ENCODE results near the gene MGAT5B. TPM values are rescaled to one million over a fixed set of nuclear protein-coding genes. Genes with fewer than 3 reads are reported as not detected.

Gene MGAT5B
- total RNA-seq, 1 experiment from 2014 or later: 14.3 TPM

DNA sequence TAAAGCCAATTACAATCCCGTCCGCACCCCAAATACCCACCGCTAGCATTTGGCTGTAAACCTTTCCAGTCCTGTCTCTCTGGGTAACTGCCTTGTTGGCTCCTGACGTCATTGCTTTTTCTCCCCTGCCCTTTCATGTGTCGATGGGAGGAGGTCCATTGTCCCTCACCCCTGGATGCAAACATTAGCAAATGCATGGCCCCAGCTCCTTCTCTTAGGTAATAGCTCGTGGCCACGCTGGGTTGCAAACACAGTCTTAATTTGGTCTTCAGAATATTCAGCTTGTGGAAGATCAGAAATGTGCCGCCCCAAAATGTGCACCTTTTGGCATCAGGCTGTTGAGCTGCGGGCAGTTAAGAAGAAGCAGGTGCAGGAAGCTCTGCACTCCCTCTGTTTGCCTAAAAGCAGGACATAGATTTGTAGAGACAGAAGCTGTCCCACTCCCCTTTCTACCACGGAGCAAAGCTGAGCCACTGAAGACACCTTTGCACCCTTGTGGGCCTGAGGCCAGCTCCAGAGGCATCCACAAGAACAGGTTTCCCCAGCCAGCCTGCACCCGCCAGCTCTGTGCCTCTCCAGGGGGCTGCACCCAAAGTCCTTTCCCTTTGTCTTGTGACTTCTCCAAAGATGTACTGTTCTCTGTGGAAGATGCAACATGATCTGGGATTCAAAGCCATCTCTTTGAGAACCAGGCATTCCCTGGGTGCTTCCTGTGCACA, 127.3 kb downstream of the MGAT5B start:
- Histone ChIP-seq H4K20me1 (ENCODE audit: insufficient read depth) (no peaks in the 10 kb centered on the region), H3K36me3 (ENCODE audit: low read depth) (no peaks in the 10 kb centered on the region), H3K4me2 (no peak overlapping the region), H3K4me1 (replicated peaks; ENCODE audit: insufficient read depth) (no peaks in the 10 kb centered on the region), H3K27me3 (ENCODE audit: insufficient read depth, low read depth) (no peaks in the 10 kb centered on the region), H3K27ac (no peak overlapping the region), H3K4me3 (no peak overlapping the region), H3K79me2 (ENCODE audit: low read depth) (no peaks in the 10 kb centered on the region), H3K9me3 (ENCODE audit: insufficient read depth, low read depth) (no peaks in the 10 kb centered on the region), H2AFZ (no peak overlapping the region), H3K9me2 (ENCODE audit: insufficient read depth) (no peaks in the 10 kb centered on the region), H3F3A (ENCODE audit: insufficient read depth, low read depth) (no peaks in the 10 kb centered on the region)
- POLR2A ChIA-PET (ENCODE audit: unreplicated experiment): no interaction called here
- no peak for TF ChIP-seq EZH2 (IDR thresholded peaks at IDR 0.05; ENCODE audit: low read depth)
- TF ChIP-seq, protein P1, sequence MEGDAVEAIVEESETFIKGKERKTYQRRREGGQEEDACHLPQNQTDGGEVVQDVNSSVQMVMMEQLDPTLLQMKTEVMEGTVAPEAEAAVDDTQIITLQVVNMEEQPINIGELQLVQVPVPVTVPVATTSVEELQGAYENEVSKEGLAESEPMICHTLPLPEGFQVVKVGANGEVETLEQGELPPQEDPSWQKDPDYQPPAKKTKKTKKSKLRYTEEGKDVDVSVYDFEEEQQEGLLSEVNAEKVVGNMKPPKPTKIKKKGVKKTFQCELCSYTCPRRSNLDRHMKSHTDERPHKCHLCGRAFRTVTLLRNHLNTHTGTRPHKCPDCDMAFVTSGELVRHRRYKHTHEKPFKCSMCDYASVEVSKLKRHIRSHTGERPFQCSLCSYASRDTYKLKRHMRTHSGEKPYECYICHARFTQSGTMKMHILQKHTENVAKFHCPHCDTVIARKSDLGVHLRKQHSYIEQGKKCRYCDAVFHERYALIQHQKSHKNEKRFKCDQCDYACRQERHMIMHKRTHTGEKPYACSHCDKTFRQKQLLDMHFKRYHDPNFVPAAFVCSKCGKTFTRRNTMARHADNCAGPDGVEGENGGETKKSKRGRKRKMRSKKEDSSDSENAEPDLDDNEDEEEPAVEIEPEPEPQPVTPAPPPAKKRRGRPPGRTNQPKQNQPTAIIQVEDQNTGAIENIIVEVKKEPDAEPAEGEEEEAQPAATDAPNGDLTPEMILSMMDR (conservative IDR thresholded peaks at IDR 0.05): no peak
- no peak for DNase-seq
- intact Hi-C loops (cut with micrococcal nuclease; ENCODE audit: unreplicated experiment): no loop called here
- no TSS peak for BruUV-seq (replicated peaks)
- CTCF ChIA-PET: no interaction called here

DNA sequence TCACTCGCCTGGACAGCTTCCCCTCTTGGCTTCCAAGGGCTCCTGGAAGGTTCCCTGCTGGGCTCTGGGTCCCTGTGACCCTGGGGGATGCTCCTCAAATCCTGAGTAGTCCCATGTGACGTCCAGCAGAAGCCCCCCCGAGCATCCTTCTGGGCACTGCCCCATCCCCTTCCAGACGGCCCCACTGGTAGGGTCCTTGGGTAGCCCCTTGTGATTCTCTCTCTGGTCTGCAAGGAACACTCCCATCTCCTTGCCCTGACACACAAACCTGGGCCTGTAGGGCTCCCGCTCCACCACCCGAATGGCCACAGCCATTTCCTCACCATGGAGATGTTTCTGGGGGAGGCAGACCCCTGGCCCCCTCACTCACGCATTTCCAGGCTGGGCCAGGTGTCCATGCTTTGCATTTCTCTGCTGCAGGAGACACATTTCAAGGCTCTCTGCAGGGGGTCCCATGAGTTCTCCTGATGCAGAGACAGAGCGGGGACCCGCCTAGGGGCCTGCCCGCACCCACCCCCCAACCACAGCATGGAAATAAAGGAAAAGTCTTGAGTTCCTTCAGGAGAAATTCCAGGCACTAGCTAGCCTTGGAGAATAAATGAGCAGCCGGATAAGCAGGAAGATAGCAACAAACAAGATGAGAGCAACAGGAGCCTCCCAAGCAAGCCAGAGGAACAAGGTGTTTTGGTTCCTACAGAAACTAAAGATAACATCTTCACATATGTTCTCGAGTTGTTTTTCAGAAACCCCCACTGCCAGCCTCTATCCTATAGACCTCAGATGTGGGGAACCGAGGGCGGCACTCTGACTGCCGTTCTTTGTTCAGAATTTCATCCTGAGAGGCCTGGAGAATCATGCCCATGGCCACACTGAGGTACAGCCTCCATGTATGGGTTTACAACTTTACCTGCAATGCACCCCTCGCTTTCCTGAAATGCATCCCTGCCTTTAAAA, 128.8 kb downstream of the MGAT5B start:
- peaks cover 3% of the 10 kb centered on the region; the same call in 1 of the 2 replicates for H3K4me1 ChIP-seq (replicated peaks; ENCODE audit: insufficient read depth)
- H3K9me2 ChIP-seq (ENCODE audit: insufficient read depth): no peaks in the 10 kb centered on the region
- POLR2A ChIA-PET (ENCODE audit: unreplicated experiment): no interaction called here
- no peak overlapping the region for H3K27ac ChIP-seq
- DNase-seq: no peak
- BruUV-seq (replicated peaks): no TSS peak
- no peak overlapping the region for H3K4me3 ChIP-seq
- TF ChIP-seq, protein P1 (conservative IDR thresholded peaks at IDR 0.05): no peak
- TF ChIP-seq EZH2 (IDR thresholded peaks at IDR 0.05; ENCODE audit: low read depth): no peak
- intact Hi-C loops (cut with micrococcal nuclease; ENCODE audit: unreplicated experiment): no loop called here
- H3K9me3 ChIP-seq (ENCODE audit: insufficient read depth, low read depth): no peaks in the 10 kb centered on the region
- no peaks in the 10 kb centered on the region for H3K27me3 ChIP-seq (ENCODE audit: insufficient read depth, low read depth)
- no peaks in the 10 kb centered on the region for H4K20me1 ChIP-seq (ENCODE audit: insufficient read depth)
- no peak overlapping the region for H2AFZ ChIP-seq
- peaks cover 2% of the 10 kb centered on the region; the same call in 1 of the 2 replicates for H3F3A ChIP-seq (ENCODE audit: insufficient read depth, low read depth)
- no peak overlapping the region for H3K4me2 ChIP-seq
- CTCF ChIA-PET: interaction anchor here (0.7 kb wide), 2 partner anchors 529 to 1375 kb away, joined by 4 read pairs; no protein-coding TSS in a partner anchor
- no peaks in the 10 kb centered on the region for H3K36me3 ChIP-seq (ENCODE audit: low read depth)
- H3K79me2 ChIP-seq (ENCODE audit: low read depth): no peaks in the 10 kb centered on the region

DNA sequence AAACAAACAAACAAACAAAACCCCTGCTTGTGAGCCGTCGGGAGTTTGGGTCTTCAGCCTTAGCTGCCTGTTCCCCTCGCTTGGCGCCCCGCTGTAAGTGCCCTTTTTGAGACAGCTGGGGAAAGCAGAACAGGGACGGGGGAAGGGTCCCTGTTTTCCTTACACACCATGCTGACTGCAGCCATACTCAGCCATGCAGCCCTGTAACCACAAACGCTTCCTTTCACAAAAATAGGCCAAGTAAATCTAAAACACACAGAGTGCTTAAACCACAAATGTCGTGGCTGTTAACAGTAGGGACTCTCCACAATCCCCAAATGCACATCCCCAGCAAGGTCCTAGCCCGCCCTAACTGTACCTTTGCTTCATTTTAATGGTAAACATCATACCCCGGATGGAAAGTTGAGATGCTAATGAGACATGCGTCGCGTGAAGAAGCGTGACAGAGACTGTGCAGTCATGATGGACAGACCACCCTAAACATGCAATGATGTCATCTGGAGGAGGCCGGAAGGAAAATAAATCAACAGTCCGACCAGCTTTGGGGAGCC, 129.9 kb downstream of the MGAT5B start:
- ChIA-PET CTCF (no interaction called here), POLR2A (ENCODE audit: unreplicated experiment) (no interaction called here)
- DNase-seq: no peak
- Histone ChIP-seq H3K9me2 (ENCODE audit: insufficient read depth) (no peaks in the 10 kb centered on the region), H4K20me1 (ENCODE audit: insufficient read depth) (peaks cover 4% of the 10 kb centered on the region; the same call in 1 of the 2 replicates), H3K79me2 (ENCODE audit: low read depth) (no peaks in the 10 kb centered on the region), H3K9me3 (ENCODE audit: insufficient read depth, low read depth) (no peaks in the 10 kb centered on the region), H3K27me3 (ENCODE audit: insufficient read depth, low read depth) (no peaks in the 10 kb centered on the region), H3K36me3 (ENCODE audit: low read depth) (no peaks in the 10 kb centered on the region), H3K4me1 (replicated peaks; ENCODE audit: insufficient read depth) (peaks cover 12% of the 10 kb centered on the region), H3F3A (ENCODE audit: insufficient read depth, low read depth) (peaks cover 12% of the 10 kb centered on the region; the same call in 1 of the 2 replicates), H3K27ac (no peak overlapping the region), H3K4me2 (no peak overlapping the region), H3K4me3 (no peak overlapping the region), H2AFZ (no peak overlapping the region)
- intact Hi-C loops (cut with micrococcal nuclease; ENCODE audit: unreplicated experiment): no loop called here
- BruUV-seq (replicated peaks): no TSS peak
- no peak for TF ChIP-seq EZH2 (IDR thresholded peaks at IDR 0.05; ENCODE audit: low read depth)

All from PC-9 (cell line).